Dermis microvascular lymphatic vessel endothelial cell (primary cell): ENCODE results near the gene ATP5PO. TPM values are rescaled to one million over a fixed set of nuclear protein-coding genes. Genes with fewer than 3 reads are reported as not detected.

Experiments used
- DNase-seq, 2 donors: peaks; one replicate each; pipeline versions ENCODE4 v3.0.0 to v3.0.0-alpha.2; 2010; ENCODE audit warnings: low read depth in 2 of 2
- total RNA-seq: library from RNA; depleted of rRNA; stranded (reverse); fragments of >200 nt; gene quantifications from 2 replicates; pipeline ENCODE4 v1.2.1, GENCODE V29; 2014

ATP5PO gene, protein sequence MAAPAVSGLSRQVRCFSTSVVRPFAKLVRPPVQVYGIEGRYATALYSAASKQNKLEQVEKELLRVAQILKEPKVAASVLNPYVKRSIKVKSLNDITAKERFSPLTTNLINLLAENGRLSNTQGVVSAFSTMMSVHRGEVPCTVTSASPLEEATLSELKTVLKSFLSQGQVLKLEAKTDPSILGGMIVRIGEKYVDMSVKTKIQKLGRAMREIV
- 132 and 180 TPM in 2 replicates for total RNA-seq

- peak; percentile 97 to 99 for DNase-seq
These were observed at the start of gene ATP5PO for GRCh38 chr21:33915368-33916199. Gene ATP5PO (minus strand): TSS chr21:33915804. CDS start chr21:33915763, 41 bp downstream.

DNA sequence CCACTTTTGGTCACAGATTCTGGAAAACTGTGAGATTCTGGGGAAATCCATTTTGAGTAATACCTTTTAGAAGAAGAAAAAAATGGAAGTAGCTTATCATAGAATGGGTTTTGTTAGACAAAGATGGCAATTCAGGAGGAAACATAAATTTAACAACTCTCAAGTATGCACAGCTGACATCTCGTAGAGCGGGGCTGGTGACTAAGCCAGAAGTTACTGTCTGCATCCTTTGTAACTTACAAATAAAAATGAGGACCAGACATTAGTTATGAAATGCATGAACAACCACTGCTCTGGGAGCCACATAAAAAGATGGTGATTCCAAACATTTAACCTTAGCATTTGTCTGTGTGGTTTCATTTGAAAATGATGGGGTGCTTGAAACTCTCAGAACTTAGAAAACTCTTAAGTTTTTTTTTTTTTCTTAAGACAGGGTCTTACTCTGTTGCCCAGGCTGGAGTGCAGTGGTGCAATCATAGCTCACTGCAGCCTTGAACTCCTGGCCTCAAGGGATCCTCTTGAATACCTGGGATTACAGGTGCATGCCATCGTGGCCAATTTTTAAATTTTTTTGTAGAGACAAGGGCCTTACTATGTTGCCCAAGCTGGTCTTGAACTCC, 49.2 kb upstream of the ATP5PO start:
- DNase-seq = no peak

- no peak for DNase-seq
These were observed 48.4 kb upstream of the ATP5PO start for GRCh38 chr21:33963848-33964555.

DNA sequence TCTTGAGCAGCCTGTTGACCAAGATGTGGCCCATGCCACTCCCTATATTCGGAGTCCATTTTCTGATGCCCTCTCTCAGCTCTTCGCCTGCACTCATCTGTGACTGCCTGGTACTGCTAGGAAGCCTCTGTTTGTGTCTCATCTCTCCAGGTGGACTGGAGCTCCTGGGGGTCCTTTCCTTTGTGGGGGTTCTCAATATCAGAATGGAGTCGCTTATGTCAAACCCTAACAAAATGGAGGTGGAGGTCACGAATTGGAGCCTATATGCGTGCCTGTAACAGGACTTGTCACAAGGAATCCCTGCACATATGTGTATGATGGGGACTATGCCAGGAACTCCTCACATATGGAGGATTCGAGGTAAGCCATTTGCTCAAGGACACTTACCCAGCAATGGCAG, 46.7 kb upstream of the ATP5PO start:
- DNase-seq = no peak

- no peak for DNase-seq
These were observed 45.5 kb upstream of the ATP5PO start for GRCh38 chr21:33961061-33961460.

DNA sequence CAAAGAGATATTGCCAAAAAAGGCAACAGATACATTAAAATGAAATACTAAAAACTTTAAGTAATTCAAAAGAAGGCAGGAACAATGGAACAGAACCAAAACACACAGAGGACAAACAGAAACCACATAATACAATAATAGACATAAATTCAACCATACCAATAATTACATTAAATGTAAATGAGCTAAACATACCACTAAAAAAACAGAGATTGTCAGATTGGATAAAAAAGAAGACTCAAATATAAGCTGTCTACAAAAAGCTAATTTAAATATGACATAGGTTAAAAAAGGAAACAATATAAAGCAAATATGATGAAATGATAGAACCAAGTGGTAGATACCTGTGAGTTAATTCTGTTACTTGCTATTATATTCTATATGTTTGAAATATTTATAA, 44.1 kb upstream of the ATP5PO start:
- DNase-seq = no peak

DNA sequence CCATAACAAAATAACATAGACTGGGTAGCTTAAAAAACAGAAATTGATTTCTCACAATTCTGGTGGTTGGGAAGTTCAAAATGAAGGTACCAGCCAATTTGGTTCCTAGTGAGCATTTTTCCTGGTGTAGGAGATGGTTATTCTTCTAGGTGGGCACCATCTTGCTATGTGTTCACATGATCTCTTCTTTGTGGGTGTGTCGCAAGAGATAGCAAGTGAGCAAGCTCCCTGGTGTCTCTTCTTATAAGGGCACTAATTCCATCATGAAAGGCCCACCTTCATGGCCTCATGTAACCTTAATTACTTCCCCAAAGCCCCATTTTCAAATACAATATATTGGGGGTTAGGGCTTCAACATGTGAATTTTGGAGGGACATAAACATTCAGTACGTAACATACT, 38.8 kb upstream of the ATP5PO start:
- no peak for DNase-seq

DNA sequence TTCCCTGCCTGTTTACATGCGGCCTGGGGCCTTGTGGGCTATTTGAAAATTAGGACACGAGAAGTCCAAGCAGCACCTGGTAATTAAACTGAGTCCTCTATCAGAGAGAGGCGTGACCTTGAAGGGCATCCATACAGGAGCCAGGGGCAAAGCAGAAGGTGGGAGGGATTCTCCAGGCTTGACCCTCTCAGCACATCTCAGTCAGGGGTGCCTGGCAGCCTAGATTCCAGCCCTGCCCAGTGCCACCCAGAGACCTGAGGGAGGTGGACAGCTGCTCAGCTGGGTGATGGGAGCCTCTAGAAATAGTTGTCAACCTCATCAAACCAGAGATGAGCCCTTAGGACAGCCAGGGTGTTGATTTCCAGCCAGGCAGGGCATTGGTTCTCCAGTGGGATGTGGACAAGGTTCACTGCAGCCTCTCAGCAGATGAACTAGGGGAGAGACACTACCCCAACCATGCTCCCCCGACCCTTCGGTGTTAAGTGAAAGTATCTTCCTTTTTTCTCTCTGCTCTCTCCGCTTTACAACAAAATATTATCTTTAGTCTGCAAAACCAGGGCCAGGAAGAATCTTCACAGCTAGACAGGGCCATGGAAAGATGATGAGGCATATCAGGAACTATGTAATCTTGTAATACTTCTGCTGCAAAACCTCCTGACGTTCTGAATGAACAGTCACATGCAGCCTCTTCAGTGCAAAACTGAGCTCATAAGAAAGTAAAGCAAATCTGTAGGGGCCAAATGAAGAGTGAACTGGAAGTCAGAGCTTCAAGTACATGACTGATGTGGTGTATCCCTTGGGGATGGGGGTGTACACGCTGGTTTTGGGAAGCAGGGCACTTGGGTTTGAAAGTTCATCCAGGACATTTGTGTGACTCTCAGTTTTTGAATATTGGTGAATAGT, 35.9 kb upstream of the ATP5PO start:
- no peak for DNase-seq

GRCh38 chr21:33950431-33951079, 35.0 kb upstream of the ATP5PO start:
- no peak for DNase-seq

DNA sequence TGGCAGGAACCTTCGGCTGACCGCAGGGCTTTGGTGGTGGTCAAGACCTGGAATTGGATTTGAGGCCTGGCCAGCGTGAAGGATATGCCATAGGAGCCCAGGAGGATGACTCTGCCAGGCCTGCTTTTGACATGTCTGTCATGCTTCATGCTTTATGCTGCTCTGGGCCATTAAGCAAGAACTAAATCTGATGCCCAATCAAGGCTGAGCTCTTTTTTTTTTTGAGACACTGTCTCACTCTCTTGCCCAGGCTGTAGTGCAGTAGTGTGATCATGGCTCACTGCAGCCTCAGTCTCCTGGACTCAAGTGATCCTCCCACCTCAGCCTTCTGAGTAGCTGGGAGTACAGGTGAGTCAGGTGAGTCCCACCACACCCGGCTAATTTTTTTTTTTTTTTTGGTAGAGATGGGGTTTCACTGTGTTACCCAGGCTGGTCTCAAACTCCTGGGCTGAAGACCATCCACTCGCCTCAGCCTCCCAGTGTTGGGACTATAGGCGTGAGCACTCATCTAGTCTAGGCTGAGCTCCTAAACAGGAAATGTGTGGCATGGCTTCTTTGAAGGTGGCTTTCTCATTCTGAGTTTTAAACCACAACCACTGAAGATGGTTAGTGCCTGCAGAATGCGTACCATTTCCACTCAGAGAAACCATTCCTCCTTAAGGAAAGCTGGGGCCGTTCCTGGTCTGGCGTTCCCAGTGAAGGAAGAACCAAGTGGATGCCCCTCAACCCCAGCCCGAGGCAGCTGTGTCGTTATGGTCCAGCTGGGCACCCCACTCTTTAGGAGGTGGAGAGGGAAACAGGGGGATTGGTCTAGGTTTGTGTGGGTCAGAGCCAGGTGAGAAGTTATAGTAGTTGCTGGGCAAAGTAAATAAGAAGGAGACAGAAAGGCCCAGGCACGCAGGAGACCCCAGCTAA, 34.2 kb upstream of the ATP5PO start:
- DNase-seq = no peak

GRCh38 chr21:33948951-33949444, 33.4 kb upstream of the ATP5PO start:
- DNase-seq = no peak

- DNase-seq = peak; percentile 16 to 73
These were observed 32.7 kb upstream of the ATP5PO start for GRCh38 chr21:33948096-33948950.

DNA sequence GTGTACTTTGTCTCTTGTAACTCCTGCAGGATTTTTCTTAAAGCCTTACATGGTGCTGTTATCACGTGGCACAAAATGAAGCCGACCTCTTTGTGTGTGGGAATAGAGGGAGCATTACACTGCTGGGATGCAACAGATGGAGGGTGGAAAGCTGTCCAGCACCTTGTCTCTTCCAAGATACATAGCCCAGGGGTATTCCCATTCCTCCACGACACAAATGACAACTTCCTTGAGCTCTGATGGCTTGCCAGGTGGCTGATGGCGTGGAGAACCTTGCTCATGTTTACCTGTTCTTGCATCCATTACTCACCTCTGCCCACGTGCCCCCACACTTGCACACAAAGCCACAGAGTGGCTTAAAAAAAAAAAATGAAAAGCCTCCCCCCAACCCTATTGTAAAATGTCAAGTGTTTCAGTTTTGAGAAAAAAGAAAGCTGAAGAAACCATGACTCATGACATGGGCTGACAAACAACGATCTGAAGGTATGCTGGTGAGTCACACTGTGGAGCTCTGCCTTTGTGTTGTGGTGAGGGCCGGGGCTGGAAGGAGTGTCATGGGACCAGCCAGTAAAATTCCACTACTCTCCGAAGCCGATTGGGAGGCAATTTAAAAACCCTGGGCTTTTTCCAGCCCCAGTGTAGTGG, 32.0 kb upstream of the ATP5PO start:
- peak; percentile 84 to 99 for DNase-seq

- no peak for DNase-seq
These were observed 30.2 kb upstream of the ATP5PO start for GRCh38 chr21:33945652-33946270.

- no peak for DNase-seq
These were observed 28.7 kb upstream of the ATP5PO start for GRCh38 chr21:33944185-33944763.

GRCh38 chr21:33943293-33943692, 27.7 kb upstream of the ATP5PO start:
- DNase-seq = peak in 1 of 2 donors; percentile 18

GRCh38 chr21:33942426-33942825, 26.8 kb upstream of the ATP5PO start:
- no peak for DNase-seq
